ACC112 (cell line): ENCODE results near the gene MKNK2.
A peak's percentile ranks its signal among the peaks of the same experiment; 100 is the strongest.

Experiments
- H2AFZ ChIP-seq: fragments of 200-600 bp; sonication (generic); one replicate; pipeline ENCODE4 v1.6.0; 2017; ENCODE audit warnings: antibody characterized with exemption, low read length; ENCODE audit not compliant: unreplicated experiment
- H3K27ac ChIP-seq: fragments of 200-600 bp; sonication (generic); 2 replicates; pipeline ENCODE4 v1.5.1; 2014; ENCODE audit warnings: low read depth, mild to moderate bottlenecking, antibody characterized with exemption, low read length, moderate library complexity
- H3K27me3 ChIP-seq: fragments of 200-600 bp; sonication (generic); 2 replicates; pipeline ENCODE4 v1.6.1; 2014; ENCODE audit warnings: mild to moderate bottlenecking, antibody characterized with exemption, low read length, moderate library complexity, mixed read lengths; ENCODE audit not compliant: insufficient read depth
- H3K36me3 ChIP-seq: fragments of 200-600 bp; sonication (generic); 2 replicates; pipeline ENCODE4 v1.6.1; 2016; ENCODE audit warnings: mild to moderate bottlenecking, antibody characterized with exemption, low read length, moderate library complexity, mixed read lengths; ENCODE audit not compliant: insufficient read depth
- H3K4me1 ChIP-seq: fragments of 200-600 bp; sonication (generic); one replicate; pipeline ENCODE4 v1.6.1; 2016; ENCODE audit warnings: low read length, mixed read lengths; ENCODE audit not compliant: insufficient read depth, unreplicated experiment, control insufficient read depth
- H3K4me3 ChIP-seq: fragments of 200-600 bp; sonication (generic); 2 replicates; pipeline ENCODE4 v1.5.1; 2014; ENCODE audit warnings: mild to moderate bottlenecking, low read depth, low read length
- H3K79me2 ChIP-seq: fragments of 200-600 bp; sonication (generic); one replicate; pipeline ENCODE4 v1.6.0; 2016; ENCODE audit warnings: low read length; ENCODE audit not compliant: control insufficient read depth, unreplicated experiment, insufficient read depth

The MKNK2 gene

DNA sequence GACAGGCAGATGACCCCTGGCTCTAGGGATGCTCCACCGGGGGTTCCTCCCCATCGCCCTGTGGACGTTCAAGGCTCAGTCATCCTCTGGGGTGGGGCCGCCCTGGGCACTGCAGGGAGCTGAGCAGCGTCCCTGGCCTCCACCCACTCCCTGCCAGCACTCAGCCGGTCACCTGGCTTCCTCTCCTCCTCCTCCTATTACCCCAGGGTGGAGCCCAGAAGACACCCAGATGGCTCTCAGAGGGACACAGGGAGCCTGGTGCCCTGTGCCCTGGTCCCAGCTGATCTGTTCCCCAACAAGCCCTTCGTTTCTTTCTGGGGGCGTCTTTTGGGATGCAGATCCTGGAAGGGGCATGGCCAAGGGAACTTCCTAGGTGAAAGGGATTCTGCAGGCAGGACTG is 3.7 kb upstream of the MKNK2 start:
- H2AFZ ChIP-seq, result no peak overlapping the region
- H3K79me2 ChIP-seq, result peaks cover 8% of the 10 kb centered on the region
- no peak overlapping the region for H3K4me3 ChIP-seq
- no peaks in the 10 kb centered on the region for H3K36me3 ChIP-seq
- no peak overlapping the region for H3K27ac ChIP-seq
- H3K4me1 ChIP-seq, result peaks cover 32% of the 10 kb centered on the region
- H3K27me3 ChIP-seq, result no peaks in the 10 kb centered on the region

DNA sequence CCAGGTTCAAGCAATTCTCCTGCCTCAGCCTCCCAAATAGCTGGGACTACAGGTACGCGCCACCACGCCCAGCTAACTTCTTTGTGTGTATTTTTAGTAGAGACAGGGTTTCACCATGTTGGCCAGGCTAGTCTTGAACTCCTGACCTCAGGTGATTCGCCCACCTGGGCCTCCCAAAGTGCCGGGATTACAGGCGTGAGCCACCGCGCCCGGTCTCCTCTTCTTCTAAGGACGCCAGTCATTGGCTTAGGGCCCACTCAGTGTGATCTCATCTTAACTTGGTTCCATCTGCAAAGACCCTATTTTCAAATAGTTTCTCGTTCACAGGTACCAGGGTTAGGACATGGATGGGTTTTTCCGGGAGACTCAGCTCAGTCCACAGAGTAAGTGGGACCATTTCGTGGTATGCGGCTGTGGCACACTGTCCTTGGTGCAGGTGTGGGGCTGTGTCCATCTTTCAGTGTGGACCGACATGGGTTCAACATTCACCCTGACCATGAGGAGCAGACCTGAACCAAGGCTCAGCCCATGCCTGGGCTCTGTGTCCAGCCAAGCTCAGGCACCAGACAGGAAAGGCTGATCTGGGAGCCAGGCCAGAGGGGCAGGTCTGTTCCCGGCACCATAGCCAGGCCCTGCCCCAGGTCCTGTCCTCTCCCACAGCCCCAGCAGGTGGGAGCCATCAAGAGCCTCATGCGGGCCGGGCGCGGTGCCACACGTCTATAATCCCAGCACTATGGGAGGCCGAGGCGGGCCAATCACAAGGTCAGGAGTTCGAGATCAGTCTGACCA is 2.8 kb upstream of the MKNK2 start:
- H3K4me1 ChIP-seq, result peaks cover 32% of the 10 kb centered on the region
- no peak overlapping the region for H2AFZ ChIP-seq
- H3K27ac ChIP-seq, result no peak overlapping the region
- no peak overlapping the region for H3K4me3 ChIP-seq
- H3K27me3 ChIP-seq, result no peaks in the 10 kb centered on the region
- peaks cover 18% of the 10 kb centered on the region for H3K79me2 ChIP-seq
- no peaks in the 10 kb centered on the region for H3K36me3 ChIP-seq

- Histone ChIP-seq H3K4me3 (peak overlapping the region; percentile 73), H2AFZ (peak overlapping the region; percentile 85), H3K4me1 (peaks cover 49% of the 10 kb centered on the region)
Measured at GRCh38 chr19:2051773-2052704, 995 bp upstream of the MKNK2 start.

GRCh38 chr19:2050349-2050990 is 574 bp downstream of the MKNK2 start:
- Histone ChIP-seq H3K27me3 (no peaks in the 10 kb centered on the region), H3K4me1 (peaks cover 41% of the 10 kb centered on the region), H3K27ac (peak overlapping the region; percentile 48; the same call in 1 of the 2 replicates), H2AFZ (no peak overlapping the region), H3K79me2 (peaks cover 35% of the 10 kb centered on the region), H3K36me3 (no peaks in the 10 kb centered on the region), H3K4me3 (peak overlapping the region; percentile 97)

More at GRCh38 chr19:2051773-2052704, 995 bp upstream of the MKNK2 start:
- Histone ChIP-seq H3K36me3 (no peaks in the 10 kb centered on the region), H3K27ac (no peak overlapping the region), H3K79me2 (peaks cover 34% of the 10 kb centered on the region), H3K27me3 (no peaks in the 10 kb centered on the region)

- no peaks in the 10 kb centered on the region for H3K36me3 ChIP-seq
- H3K4me3 ChIP-seq, result peak overlapping the region; percentile 97
- H3K79me2 ChIP-seq, result peaks cover 35% of the 10 kb centered on the region
- H2AFZ ChIP-seq, result no peak overlapping the region
- no peaks in the 10 kb centered on the region for H3K27me3 ChIP-seq
- H3K4me1 ChIP-seq, result peaks cover 40% of the 10 kb centered on the region
- peak overlapping the region; percentile 48 for H3K27ac ChIP-seq
Measured at GRCh38 chr19:2049741-2050348, 1.2 kb downstream of the MKNK2 start.

- H3K27me3 ChIP-seq, result no peaks in the 10 kb centered on the region
- no peak overlapping the region for H2AFZ ChIP-seq
- H3K79me2 ChIP-seq, result peaks cover 35% of the 10 kb centered on the region
- peak overlapping the region; percentile 48 for H3K27ac ChIP-seq
- H3K4me3 ChIP-seq, result peak overlapping the region; percentile 97
- peaks cover 38% of the 10 kb centered on the region for H3K4me1 ChIP-seq
- no peaks in the 10 kb centered on the region for H3K36me3 ChIP-seq
Measured at GRCh38 chr19:2048959-2049740, 1.9 kb downstream of the MKNK2 start.

DNA sequence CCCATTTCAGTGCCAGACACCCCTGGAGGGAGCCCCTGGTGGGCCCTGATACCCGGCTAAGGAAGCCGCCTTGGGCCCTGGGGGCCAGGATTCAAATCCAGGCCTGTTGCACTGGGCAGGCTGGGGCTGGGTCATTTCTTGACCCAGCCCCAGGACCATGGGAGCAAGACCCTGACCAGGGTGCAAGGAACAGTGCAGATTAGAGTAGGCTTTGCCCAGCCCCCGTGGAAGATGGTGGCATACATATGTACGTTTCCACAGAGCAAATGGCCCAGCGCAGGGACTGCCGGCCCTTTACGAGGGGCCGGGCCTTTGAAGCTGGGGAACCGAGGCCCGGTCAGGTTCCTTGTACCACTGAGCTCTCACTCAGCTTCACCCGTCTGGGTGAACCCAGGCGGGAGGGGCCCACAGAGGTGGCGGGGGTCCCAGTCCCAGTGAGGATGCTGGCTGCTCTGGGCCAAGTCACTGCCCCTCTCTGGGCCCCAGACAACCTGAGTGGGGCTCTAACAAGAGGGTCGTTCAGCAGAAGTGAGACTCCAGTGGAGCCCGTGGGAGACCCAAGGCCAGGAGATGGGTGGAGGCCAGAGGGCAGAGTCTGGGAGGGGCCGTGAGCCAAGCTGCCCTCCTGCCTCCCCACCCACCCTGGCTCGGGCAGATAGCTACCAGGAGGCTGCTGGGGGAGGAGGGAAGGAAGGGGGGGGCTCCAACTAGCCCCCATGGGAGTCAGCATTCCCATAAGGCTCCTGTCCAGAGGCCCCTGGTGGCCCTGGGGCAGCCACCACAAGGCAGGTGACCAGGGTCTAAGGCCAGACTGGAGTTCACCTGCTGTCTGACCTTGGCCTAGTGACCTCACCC is 2.7 kb downstream of the MKNK2 start:
- H3K36me3 ChIP-seq, result no peaks in the 10 kb centered on the region
- no peak overlapping the region for H2AFZ ChIP-seq
- H3K4me1 ChIP-seq, result peaks cover 38% of the 10 kb centered on the region
- H3K4me3 ChIP-seq, result peak overlapping the region; percentile 97
- peak overlapping the region; percentile 34; the same call in 1 of the 2 replicates for H3K27ac ChIP-seq
- H3K79me2 ChIP-seq, result peaks cover 35% of the 10 kb centered on the region
- no peaks in the 10 kb centered on the region for H3K27me3 ChIP-seq

DNA sequence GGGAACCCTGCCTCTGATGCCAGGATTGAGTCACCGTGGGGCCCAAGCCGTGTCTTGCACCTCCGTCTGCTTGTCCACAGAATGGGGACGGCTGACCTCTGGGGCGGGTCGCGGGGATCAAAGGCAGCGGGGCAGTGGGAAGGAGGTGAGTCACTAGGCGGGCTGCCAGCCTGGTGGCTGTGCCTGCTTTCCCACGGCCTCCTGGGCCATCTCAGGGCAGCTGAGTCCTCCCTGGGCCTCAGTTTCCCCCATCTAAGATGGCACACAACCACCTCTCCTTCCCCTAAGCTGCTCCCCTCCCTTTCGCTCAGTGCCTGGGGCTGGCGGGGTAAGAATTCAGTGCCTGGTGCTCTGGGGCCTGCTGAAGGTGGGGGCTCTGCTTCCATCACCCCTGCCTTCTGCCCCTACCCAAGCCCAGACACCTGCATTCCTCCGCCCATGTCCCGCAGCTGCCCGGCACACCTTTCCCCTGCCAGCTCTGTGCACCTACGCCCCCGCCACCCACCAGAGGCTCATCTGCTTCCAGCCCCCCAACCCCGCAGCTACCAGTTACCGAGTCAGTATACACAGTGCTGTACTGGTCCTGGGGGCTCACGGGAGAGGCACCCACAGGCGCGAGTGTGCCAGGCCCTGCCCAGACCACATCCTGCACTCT is 3.5 kb downstream of the MKNK2 start:
- Histone ChIP-seq H3K79me2 (peaks cover 35% of the 10 kb centered on the region), H3K27ac (peak overlapping the region; percentile 34; the same call in 1 of the 2 replicates), H2AFZ (no peak overlapping the region), H3K27me3 (no peaks in the 10 kb centered on the region), H3K36me3 (no peaks in the 10 kb centered on the region), H3K4me3 (no peak overlapping the region; the same call in 1 of the 2 replicates), H3K4me1 (peaks cover 38% of the 10 kb centered on the region)

- no peak overlapping the region for H2AFZ ChIP-seq
- peaks cover 35% of the 10 kb centered on the region for H3K79me2 ChIP-seq
- H3K4me1 ChIP-seq, result peaks cover 35% of the 10 kb centered on the region
- no peak overlapping the region for H3K4me3 ChIP-seq
- H3K36me3 ChIP-seq, result no peaks in the 10 kb centered on the region
- H3K27ac ChIP-seq, result no peak overlapping the region; the same call in 1 of the 2 replicates
- no peaks in the 10 kb centered on the region for H3K27me3 ChIP-seq
Measured at GRCh38 chr19:2047076-2047448, 4.0 kb downstream of the MKNK2 start.
